A673 (cell line): Measurements from ENCODE around the gene STK17B.

Experiments
- CTCF ChIP-seq: fragments of 300-800, 200-600 bp; sonication (generic); conservative IDR thresholded peaks from 2 replicates; pipeline ENCODE4 v1.5.1; 2017; ENCODE audit warnings: low read depth, mild to moderate bottlenecking, antibody characterized with exemption, low read length, moderate library complexity, mixed read lengths
- EZH2 ChIP-seq: fragments of 200-600 bp; sonication (generic); IDR thresholded peaks from 2 replicates; pipeline ENCODE4 v1.6.1; 2017; ENCODE audit warnings: borderline replicate concordance, low read depth, mild to moderate bottlenecking, mixed read lengths, antibody characterized with exemption, low read length; ENCODE audit not compliant: poor library complexity, severe bottlenecking

GRCh38 chr2:196117214-196117705 lies 54.1 kb downstream of the STK17B start:
- TF ChIP-seq CTCF (no peak), EZH2 (no peak)
